Prostate gland (tissue), 2 donors: ENCODE data around the gene MBD3L1. TPM values are rescaled to one million over a fixed set of nuclear protein-coding genes. Genes with fewer than 3 reads are reported as not detected.

Source experiments
- DNase-seq: peaks from one replicate; pipeline ENCODE4 v3.0.0-alpha.2; 2019; ENCODE audit warnings: low spot score
- H3K27ac ChIP-seq, 2 donors: fragments of 200-600 bp; sonication (generic); 2 replicates each; pipeline ENCODE4 v1.5.1; 2017 to 2019
- H3K27me3 ChIP-seq: fragments of 200-600 bp; sonication (generic); replicated peaks from 2 replicates; pipeline ENCODE4 v1.5.1; 2019; ENCODE audit not compliant: insufficient read depth
- H3K36me3 ChIP-seq, 2 donors: fragments of 200-600 bp; sonication (generic); 1 replicate in 1 of 2; 2 replicates in 1 of 2; pipeline versions ENCODE4 v1.5.1 to v1.8.1; 2017 to 2019
- H3K4me1 ChIP-seq: fragments of 200-600 bp; sonication (generic); replicated peaks from 2 replicates; pipeline ENCODE4 v1.5.1; 2019
- H3K4me3 ChIP-seq, 2 donors: fragments of 200-600 bp; sonication (generic); 2 replicates each; pipeline ENCODE4 v1.5.1; 2017 to 2019
- H3K9me3 ChIP-seq: fragments of 200-600 bp; sonication (generic); 2 replicates; pipeline ENCODE4 v1.5.1; 2017
- POLR2A ChIP-seq: fragments of 450-650 bp; IDR thresholded peaks from one replicate; pipeline ENCODE4 v1.6.1; 2016; ENCODE audit warnings: antibody characterized with exemption, mild to moderate bottlenecking
- POLR2AphosphoS5 ChIP-seq: sonication (generic); formaldehyde crosslinking; IDR thresholded peaks from one replicate; pipeline ENCODE4 v1.6.1; 2017; ENCODE audit warnings: antibody characterized with exemption
- WGBS: methylation state at CpG from one replicate; pipeline ENCODE4 v1.1.5; 2018; 5-methylcytosine and 5-hydroxymethylcytosine counted together
- intact Hi-C: fragments of 100-400 bp; cut with DNase I; formaldehyde crosslinking; loops from one replicate; pipeline ENCODE4 v1.14.2; 2022
- total RNA-seq, 2 donors: library from RNA; depleted of rRNA; stranded (reverse); fragments of >200 nt; gene quantifications; one replicate each; pipeline ENCODE4 v1.1.0, GENCODE V29; 2016
- TF ChIP-seq, protein P1 (sequence below), 4 experiments: fragments of 200-600 bp in 2 of 4; fragments of 450-650 bp in 2 of 4; sonication (generic) in 2 of 4; IDR thresholded peaks; 1 replicate in 3 of 4; 2 replicates in 1 of 4; pipeline ENCODE4 v1.5.1; 2016 to 2019; ENCODE audit warnings: antibody characterized with exemption in 4 of 4, mild to moderate bottlenecking in 2 of 4, moderate library complexity in 2 of 4

Gene MBD3L1
- total RNA-seq, 2 donors from 2014 or later = not detected

DNA sequence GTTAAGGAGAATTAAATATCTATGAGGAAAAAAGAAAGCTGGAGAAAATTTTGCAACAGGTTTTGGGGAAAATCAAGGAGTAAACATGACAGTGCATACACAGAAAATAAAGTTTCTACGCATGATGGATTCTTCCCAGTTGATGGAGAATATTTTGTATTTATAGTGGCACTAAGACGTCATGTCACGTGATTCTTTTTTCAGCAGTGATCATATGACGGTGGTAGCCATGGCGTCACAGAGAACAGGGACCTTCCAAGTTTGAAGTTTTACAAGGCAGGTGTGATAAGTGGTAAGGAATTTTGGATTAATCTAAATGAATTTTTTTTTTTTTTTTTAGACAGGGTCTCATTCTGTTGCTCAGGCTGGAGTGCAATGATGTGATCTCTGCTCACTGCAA, 8.5 kb downstream of the MBD3L1 start:
- TF ChIP-seq, protein P1, sequence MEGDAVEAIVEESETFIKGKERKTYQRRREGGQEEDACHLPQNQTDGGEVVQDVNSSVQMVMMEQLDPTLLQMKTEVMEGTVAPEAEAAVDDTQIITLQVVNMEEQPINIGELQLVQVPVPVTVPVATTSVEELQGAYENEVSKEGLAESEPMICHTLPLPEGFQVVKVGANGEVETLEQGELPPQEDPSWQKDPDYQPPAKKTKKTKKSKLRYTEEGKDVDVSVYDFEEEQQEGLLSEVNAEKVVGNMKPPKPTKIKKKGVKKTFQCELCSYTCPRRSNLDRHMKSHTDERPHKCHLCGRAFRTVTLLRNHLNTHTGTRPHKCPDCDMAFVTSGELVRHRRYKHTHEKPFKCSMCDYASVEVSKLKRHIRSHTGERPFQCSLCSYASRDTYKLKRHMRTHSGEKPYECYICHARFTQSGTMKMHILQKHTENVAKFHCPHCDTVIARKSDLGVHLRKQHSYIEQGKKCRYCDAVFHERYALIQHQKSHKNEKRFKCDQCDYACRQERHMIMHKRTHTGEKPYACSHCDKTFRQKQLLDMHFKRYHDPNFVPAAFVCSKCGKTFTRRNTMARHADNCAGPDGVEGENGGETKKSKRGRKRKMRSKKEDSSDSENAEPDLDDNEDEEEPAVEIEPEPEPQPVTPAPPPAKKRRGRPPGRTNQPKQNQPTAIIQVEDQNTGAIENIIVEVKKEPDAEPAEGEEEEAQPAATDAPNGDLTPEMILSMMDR (IDR thresholded peaks at IDR 0.05) = no peak
- no peak for TF ChIP-seq POLR2A
- no peak for TF ChIP-seq POLR2AphosphoS5
- H3K27me3 ChIP-seq = no peaks in the 10 kb centered on the region
- no peaks in the 10 kb centered on the region for H3K4me1 ChIP-seq
- no peaks in the 10 kb centered on the region for H3K36me3 ChIP-seq
- intact Hi-C loops = no loop called here
- H3K27ac ChIP-seq = no peak overlapping the region
- WGBS = 74% methylated on average over 5 of the region's 5 CpGs
- H3K9me3 ChIP-seq = no peaks in the 10 kb centered on the region
- no peak overlapping the region for H3K4me3 ChIP-seq
- DNase-seq = no peak

DNA sequence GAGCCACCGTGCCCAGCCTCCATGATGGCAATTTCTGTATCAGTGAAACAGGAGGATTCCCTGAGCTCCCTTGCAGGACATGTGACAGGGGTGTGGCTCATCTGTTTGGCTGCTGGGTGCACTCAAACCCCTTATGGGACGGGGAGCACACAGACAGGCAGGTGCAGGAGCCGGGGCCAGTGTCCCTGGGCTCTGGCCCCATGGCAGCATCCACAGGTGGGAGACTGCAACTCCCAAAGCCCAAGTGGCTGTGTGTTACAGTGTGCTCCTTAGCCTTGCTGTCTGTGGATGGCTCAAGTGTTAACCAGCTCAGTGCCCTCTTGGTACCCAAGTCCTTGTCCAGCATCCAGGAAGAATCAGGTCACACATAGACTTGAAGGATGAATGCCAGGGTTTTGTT, 14.6 kb downstream of the MBD3L1 start:
- Histone ChIP-seq H3K9me3 (no peaks in the 10 kb centered on the region), H3K27ac (no peak overlapping the region), H3K4me1 (no peaks in the 10 kb centered on the region), H3K27me3 (no peaks in the 10 kb centered on the region), H3K36me3 (no peaks in the 10 kb centered on the region), H3K4me3 (no peak overlapping the region)
- TF ChIP-seq POLR2AphosphoS5 (no peak), POLR2A (no peak)
- TF ChIP-seq, protein P1 (IDR thresholded peaks at IDR 0.05) = no peak
- WGBS = 76% methylated on average over 3 of the region's 3 CpGs
- intact Hi-C loops = no loop called here
- DNase-seq = no peak

DNA sequence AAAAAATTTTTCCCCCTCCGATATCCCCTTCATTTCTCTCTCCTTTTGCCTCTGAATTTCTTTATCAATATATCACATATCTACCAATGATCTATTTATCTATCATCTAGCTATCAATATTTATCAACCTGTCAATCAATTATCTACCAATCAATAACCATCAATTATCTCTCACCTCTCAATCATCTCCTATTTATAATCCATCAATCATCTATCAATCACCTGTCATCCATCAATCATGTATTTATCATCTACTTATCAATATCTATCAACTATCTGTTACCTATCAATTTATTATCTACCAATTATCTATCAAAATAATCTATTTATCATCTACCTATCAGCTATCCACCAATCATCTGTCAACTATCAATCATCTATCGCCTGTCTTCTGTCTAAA, 17.1 kb downstream of the MBD3L1 start:
- Histone ChIP-seq H3K4me3 (no peak overlapping the region), H3K4me1 (no peaks in the 10 kb centered on the region), H3K27me3 (no peaks in the 10 kb centered on the region), H3K27ac (no peak overlapping the region), H3K36me3 (no peaks in the 10 kb centered on the region), H3K9me3 (no peaks in the 10 kb centered on the region)
- 95% methylated on average over 2 of the region's 2 CpGs for WGBS
- intact Hi-C loops = no loop called here
- TF ChIP-seq, protein P1 (IDR thresholded peaks at IDR 0.05) = no peak
- TF ChIP-seq POLR2A (no peak), POLR2AphosphoS5 (no peak)
- no peak for DNase-seq

DNA sequence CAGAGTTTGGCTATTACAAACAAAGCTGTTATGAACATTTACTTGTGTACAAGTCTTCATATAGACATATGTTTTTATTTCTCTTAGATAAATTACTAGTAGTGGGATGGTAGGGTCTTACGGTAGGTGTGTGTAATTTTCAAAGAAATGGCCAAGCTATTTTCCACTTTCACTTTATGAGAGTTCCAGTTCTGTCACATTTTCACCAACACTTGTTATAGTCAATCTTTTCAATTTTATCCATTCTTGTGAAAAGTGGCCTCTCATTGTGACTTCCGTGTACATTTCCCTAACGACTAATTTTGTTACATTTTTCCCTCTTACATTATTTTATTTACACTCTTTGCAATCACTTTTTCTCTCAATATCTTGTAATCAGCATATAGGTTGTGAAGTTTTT, 18.3 kb downstream of the MBD3L1 start:
- intact Hi-C loops = no loop called here
- Histone ChIP-seq H3K27ac (no peak overlapping the region), H3K4me1 (no peaks in the 10 kb centered on the region), H3K4me3 (no peak overlapping the region), H3K9me3 (no peaks in the 10 kb centered on the region), H3K27me3 (no peaks in the 10 kb centered on the region), H3K36me3 (no peaks in the 10 kb centered on the region)
- WGBS = 90% methylated on average over 3 of the region's 3 CpGs
- TF ChIP-seq, protein P1 (IDR thresholded peaks at IDR 0.05) = no peak
- TF ChIP-seq POLR2A (no peak), POLR2AphosphoS5 (no peak)
- no peak for DNase-seq

DNA sequence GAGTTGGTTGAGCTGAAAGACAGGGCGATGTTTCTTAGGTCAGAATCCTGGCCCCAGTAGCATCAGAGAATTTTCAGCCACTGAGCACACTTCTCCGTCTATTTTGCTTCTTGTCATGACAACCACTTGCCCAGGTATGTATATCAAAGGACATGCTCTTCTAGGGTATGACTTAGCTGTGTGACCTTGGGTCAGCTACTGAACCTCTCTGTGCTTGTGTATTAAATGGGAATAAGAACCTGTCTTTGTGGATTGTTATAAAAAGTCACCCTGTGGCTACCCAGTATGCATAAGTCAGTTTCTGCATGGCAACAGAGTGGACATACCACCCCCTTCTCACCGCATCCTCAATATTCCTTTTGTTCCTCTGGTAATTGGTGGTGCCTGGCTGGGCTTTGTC, 26.1 kb downstream of the MBD3L1 start:
- DNase-seq = no peak
- no peaks in the 10 kb centered on the region for H3K9me3 ChIP-seq
- no peak overlapping the region for H3K27ac ChIP-seq
- no peaks in the 10 kb centered on the region for H3K27me3 ChIP-seq
- WGBS = 90% methylated on average over 3 of the region's 3 CpGs
- TF ChIP-seq POLR2A (no peak), POLR2AphosphoS5 (no peak)
- TF ChIP-seq, protein P1 (IDR thresholded peaks at IDR 0.05) = no peak
- intact Hi-C loops = no loop called here
- no peaks in the 10 kb centered on the region for H3K4me1 ChIP-seq
- H3K36me3 ChIP-seq = no peaks in the 10 kb centered on the region
- no peak overlapping the region for H3K4me3 ChIP-seq
